Erythroblast (primary cell): ENCODE data around the gene BLM.

Experiments used
- DNase-seq, 2 experiments: peaks; one replicate each; lab custom pipeline; 2025; lab: John Stamatoyannopoulos, UW
- GATA1 ChIP-seq: IDR thresholded peaks from 2 replicates; pipeline ENCODE4 v1.6.1; 2011; ENCODE audit warnings: low read depth, mild to moderate bottlenecking, control low read depth, low read length, moderate library complexity
- POLR2A ChIP-seq: IDR thresholded peaks from 2 replicates; pipeline ENCODE4 v1.6.1; 2011; ENCODE audit warnings: mild to moderate bottlenecking, low read length

Gene BLM

DNA sequence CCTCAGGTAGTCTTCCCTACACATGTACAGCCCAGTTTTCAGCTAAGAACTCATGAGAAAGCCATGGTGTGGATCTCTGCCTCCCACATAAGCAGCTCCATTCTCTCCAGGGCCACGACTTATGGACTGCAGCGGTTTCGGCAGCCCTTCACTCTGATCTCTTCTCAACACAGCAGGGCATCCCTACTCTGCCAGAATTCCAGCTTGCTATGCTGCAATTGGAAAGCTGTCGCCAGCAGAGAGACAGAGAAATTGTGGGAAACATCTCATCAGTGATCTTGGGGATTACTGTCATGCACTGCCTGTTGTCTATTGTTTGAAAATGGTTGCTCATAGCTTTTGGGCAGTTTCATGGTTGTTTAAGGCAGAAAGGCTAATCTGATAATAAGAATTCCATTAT, 11.9 kb upstream of the BLM start:
- TF ChIP-seq POLR2A (no peak), GATA1 (no peak)
- DNase-seq = no peak

DNA sequence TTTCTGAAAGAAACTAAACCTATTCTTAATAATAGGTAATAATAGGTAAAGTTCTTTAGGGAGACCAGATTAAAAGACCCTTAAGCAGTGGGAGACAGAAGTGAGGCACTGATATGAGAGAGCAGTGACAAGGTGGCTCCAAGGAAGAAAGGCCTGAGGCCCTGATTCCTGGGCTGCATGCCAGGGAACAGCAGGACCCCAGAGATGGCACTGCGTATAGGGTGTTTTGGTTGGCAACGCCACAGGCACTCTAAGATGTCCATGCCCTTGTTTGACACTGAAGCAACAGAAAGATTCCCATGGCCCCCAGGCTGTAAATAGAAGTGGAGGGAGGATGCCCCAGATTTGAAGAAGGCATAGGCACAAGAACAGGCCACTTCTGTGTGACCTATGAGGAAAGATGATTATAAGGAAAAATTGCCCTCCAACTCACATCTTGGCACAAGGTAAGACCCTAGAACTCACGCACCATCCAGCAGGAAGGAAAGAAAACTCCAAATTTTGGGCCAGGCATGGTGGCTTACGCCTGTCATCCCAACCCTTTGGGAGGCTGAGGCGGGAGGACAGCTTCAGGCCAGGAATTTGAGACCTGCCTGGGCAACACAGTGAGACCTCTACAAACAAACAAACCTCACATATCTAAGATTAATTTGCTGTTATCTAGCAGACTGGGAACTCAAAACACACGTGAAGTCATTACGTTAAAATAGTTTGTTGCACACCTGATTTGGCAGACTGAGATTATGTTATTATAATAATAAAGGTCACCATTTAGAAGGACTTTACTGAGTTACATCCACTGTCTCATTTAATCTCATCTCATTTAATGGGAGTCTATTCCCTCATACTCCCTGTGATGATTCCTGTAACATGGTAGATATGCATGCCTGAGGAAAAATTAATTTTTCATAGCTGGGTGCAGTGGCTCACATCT, 10.5 kb upstream of the BLM start:
- DNase-seq = no peak
- TF ChIP-seq GATA1 (no peak), POLR2A (no peak)

DNA sequence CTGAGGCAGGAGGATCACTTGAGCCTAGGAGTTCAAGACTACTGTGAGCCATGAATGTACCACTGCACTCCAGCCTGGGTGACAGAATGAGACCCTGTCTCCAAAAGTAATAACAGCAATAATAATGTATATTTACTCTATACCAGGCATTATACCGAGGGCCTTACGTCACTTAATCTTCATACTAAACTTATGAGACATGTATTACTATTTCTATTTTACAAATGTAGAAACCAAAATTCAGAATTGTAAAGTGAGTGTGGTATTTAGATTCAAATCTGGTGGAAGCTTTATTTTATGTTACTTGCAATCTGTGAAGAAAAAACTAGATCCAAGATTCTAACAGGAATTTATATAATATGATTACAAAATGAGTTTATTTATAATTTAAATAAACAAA, 9.7 kb upstream of the BLM start:
- TF ChIP-seq POLR2A = no peak
- no peak for TF ChIP-seq GATA1
- DNase-seq = no peak

DNA sequence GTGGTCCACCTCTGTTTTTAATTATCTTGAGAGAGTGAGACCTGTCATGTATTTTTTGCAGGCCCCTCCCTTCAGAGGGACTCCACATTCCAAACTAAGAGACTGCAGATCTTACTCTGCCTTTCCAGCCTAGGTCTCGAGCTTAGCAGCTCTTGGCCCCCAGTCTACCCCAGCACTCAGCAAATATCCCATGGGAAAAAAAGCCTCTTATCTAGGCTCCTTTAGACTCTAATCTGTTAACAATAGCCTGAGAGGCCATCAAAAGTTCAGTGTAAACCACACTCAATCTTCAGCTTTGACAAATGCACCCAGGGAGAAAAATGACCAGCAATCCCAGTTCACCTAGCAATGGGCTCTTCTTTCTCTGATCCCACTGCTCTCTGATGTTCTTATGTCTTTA, 8.6 kb upstream of the BLM start:
- no peak for DNase-seq
- TF ChIP-seq POLR2A (no peak), GATA1 (no peak)

DNA sequence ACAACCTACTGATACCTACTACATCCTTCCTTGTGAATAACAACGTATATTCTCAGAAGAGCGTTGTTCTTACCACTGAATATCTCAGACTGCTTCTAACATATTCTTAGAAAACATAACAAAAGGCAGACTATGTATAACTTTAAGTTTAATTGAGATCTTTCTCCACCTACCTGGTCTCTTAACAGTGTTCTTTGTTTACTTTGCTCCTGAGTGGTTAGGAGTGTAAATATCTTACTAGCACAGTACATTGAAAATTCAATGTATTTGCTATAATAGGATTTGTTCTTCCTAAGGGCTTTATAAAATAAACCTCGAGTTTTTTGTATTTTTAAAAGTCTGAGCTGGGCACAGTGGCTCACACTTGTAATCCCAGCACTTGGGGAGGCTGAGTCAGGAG, 7.9 kb upstream of the BLM start:
- DNase-seq = no peak
- no peak for TF ChIP-seq GATA1
- TF ChIP-seq POLR2A = no peak

DNA sequence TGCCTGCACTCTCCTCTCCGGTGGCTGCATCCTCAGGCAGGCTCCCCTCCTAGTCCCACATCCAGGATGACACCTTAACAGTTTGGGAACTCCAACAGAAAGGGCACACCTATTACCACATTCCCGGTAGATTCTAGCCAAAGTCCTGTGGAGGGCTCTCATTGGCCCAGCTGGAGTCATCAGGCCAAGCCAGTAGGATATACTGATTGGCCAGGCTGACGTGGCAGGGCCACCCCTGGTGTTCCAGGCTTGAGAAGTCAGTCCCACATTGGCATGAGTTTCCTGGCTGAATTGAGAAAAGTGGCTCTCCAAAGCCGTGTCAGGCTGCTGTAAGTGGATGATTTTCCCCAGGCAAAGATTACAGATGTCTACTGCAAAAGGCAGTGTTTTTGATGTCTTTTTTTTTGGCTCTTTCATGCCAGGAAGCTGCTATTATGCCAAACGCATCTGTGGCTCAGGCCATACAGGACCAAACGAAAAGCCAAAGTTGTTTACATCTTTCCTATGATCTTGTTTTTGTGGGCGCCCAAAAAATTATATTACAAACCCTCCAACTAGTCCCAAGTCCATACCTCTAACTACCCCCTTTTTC, 6.6 kb upstream of the BLM start:
- TF ChIP-seq GATA1 (no peak), POLR2A (no peak)
- DNase-seq = no peak

DNA sequence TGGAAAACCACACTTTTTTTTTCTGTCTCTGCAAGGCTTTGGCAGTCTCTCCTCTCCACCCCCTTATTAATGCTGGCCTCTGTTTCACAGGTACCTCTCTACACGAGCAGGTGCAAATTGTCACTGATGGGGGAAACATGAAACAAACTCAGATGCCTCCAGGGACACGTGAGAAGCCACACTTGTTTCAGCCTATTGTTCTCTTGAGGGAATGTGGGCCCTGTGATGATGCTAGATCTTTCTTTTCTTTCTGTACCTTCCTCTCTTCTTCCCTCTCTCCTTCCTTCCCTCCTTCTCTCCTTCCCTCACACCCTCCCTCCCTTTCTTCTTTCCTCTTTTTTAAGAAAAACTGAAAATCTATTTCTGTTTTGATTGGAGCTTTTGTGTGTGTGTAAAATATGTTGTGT, 5.7 kb upstream of the BLM start:
- TF ChIP-seq GATA1 (no peak), POLR2A (no peak)
- no peak for DNase-seq

DNA sequence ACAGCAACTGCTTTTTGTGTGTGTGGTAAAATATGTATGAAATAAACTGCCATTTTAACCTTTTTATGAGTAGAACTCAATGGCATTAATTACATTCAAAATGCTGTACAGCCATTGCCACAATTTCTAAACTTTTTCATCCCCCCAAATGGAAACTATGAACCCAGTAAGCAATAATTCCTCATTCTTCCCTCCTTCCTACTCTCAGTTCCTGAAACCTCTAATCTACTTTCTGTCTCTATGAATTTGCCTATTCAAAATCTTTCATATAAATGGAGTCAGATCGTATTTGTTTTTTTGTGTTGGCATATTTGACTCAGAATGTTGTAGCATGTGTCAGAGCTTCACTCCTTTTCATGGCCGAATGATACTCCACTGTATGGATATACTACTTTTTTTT, 5.3 kb upstream of the BLM start:
- no peak for DNase-seq
- TF ChIP-seq POLR2A (no peak), GATA1 (no peak)

DNA sequence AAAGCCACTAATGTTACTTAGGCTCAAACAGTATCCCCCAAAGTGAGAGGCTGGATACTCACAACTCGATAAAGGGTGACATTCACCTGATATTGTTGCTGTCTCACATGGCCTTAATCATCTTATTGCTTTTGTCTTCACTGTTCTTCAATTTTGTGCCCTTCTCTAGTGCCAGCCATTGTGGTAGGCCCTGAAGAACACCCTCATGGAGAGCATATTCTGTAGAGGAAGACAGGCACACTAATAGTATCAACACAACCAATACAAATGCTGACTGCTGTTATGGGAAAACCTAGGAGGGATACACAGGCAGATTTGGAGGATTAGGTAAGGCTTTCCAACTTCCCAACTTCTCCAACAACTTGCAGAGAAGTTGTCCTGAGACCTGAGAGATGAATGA, 4.1 kb upstream of the BLM start:
- DNase-seq = no peak
- TF ChIP-seq POLR2A (no peak), GATA1 (no peak)

DNA sequence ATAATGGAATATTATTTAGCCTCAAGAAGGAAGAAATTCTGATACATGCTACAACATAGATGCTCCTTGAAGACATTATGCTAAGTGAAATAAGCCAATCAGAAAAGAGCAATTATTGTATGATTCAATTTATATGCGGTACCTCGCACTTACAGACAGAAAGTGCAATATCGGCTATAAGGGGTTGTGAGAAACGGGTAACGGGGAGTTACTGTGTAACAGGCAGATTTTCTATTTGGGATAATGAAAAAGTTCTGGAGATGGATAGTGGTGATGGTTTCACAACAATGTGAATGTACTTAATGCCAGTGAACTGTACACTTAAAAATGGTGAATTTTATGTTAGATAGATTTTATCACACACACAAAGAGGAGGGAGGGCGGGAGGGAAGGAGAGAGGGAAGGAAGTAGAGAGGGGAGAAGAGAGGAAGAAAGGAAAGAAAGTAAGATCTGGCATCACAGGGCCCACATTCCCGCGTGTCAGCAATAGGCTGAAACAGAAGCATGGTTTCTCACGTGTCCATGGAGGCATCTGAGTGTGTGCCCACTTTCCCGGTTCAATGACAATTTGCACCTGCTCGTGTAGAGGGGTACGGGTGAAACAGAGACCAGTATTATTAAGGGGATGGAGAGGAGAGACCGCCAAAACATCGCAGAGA, 700 bp upstream of the BLM start:
- peak; percentile 64 to 65 for DNase-seq

DNA sequence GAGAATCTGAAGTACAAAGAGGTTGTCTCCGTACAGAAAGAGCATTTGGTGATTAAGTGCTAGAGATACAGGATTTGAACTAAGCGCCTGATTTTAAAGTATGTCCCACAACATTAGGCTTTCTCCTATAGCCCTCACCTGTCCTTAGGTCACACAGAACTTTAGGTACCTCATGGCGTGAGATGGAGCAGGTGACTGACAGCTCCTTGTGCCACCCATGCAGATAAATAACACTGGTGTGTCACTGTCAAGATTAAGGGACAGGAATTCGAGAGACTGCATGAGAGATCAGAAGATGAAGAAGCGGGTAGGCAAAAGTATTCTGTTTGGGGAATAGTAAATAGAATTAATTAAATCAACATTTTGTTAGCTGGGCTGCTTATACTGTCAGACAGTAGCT, 1.1 kb downstream of the BLM start:
- TF ChIP-seq GATA1 = no peak
- TF ChIP-seq POLR2A = no peak
- peak; percentile 46 to 62 for DNase-seq

More for the DNA sequence above, 700 bp upstream of the BLM start:
- no peak for TF ChIP-seq GATA1
- no peak for TF ChIP-seq POLR2A

DNA sequence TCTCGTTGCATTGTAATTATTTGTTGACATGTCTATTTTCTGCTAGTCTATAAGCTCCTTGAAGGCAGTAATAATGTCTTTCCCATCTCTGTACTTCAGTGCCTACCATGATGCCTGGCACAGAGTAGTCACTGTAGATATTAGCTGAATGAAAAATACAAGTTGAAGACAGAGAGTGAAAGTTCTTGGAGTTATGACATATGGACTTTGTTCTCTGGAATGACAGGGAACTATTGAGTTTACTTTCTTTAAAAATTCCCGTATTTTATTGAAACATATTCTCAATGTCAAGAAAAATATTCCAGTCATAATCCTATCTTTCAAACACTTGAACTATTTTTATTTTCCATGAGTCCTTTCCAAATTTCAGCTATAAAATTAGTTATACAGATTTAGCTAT, 3.0 kb downstream of the BLM start:
- TF ChIP-seq GATA1 (no peak), POLR2A (no peak)
- no peak for DNase-seq

DNA sequence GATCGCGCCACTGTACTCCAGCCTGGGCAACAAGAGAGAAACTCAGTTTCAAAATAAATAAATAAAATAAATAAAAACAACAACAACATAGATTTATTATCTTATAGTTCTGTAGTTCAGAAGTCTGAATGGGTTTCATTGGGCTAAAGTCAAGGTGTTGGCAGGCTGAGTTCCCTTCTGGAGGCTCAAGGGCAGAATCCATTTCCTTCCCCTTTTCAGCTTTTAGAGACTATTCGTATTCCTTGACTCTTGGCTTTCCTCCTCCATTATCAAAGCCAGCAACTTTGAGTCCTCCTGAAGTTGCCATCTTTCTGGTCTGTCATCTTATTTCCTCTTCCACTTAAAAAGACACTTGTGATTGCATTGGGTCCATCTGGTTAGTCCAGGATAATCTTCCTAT, 12.1 kb downstream of the BLM start:
- TF ChIP-seq POLR2A (no peak), GATA1 (no peak)
- DNase-seq = no peak

DNA sequence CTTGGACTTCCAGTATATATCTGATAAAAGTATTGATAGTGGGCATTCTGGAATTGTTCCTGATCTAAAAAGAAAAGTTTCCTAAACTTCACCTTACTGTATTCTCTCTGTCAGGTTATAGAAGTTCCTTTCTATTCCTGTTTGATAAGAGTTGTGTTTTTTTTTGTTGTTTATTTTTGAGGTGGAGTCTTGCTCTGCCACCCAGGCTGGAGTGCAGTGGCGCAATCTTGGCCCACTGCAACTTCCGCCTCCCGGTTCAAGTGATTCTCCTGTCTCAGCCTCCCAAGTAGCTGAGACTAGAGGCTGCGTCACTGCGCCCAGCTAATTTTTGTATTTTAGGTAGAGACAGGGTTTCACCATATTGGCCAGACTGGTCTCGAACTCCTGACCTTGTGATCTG, 13.1 kb downstream of the BLM start:
- TF ChIP-seq GATA1 (no peak), POLR2A (no peak)
- no peak for DNase-seq
